ENCODE measurements around the gene LDLRAD4.

- TF ChIP-seq CBX5 (IDR thresholded peaks at IDR 0.05; ENCODE audit: borderline replicate concordance, low read depth) = no peak
- no peak for TF ChIP-seq CBFB (CRISPR knock-in tag; IDR thresholded peaks at IDR 0.05)
- TF ChIP-seq EP300 (IDR thresholded peaks at IDR 0.05; ENCODE audit: low read length) = no peak
- TF ChIP-seq ZHX1 (conservative IDR thresholded peaks at IDR 0.05; ENCODE audit: low read length) = no peak
- TF ChIP-seq EGR1 (conservative IDR thresholded peaks at IDR 0.05) = no peak
- no peak for TF ChIP-seq ARNT (IDR thresholded peaks at IDR 0.05)
These were observed 162.8 kb downstream of the LDLRAD4 start for GRCh38 chr18:13381331-13381730.

Data from K562 (cell line).